IMR-90 (cell line): ENCODE data around the gene ASB16.

Source experiments
- FOS ChIP-seq: fragments of 150-350 bp; IDR thresholded peaks from 2 replicates; pipeline ENCODE4 v1.6.1; 2016; ENCODE audit warnings: low read depth, low read length
- POLR2A ChIP-seq: IDR thresholded peaks from 2 replicates; pipeline ENCODE4 v1.6.1; 2012; ENCODE audit warnings: mild to moderate bottlenecking, low read depth, low read length
- TF ChIP-seq, protein P1 (sequence below): conservative IDR thresholded peaks from 2 replicates; pipeline ENCODE4 v1.5.1; 2012; ENCODE audit warnings: mild to moderate bottlenecking, low read depth, low read length, improper control_type of control experiment

DNA sequence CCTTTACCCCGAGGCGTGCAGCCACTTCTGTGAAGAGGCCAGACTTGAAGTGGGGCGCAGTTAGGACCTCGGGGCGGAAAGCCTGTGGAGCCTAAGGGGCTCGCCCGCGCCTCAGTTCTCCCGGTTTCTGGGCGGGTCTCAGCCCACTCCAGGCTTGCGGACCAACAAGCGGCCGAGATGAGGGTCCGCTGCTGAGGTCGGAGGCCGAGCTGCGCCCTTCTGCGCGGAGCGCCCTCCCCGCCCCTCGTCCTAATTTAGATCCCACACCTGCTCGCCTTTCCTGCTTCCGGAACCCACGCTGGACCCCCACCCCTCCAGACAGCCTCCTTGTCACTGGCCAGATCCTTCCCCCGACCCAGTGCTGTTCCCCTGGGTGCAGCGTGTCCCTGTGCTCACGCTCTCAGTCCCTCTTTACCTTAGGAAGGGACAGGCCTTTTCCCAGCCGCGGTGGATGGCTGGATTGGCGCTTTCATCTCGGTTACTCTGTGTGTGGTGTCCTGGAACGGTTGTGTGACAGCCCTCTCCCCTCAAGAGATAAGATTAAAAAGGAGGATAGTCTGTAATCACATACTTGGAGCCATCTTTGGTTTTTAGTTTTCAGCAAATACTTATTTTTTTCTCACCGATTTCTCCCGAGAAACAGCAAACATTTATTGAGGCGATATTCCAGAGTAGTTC, 30.1 kb downstream of the ASB16 start:
- TF ChIP-seq, protein P1, sequence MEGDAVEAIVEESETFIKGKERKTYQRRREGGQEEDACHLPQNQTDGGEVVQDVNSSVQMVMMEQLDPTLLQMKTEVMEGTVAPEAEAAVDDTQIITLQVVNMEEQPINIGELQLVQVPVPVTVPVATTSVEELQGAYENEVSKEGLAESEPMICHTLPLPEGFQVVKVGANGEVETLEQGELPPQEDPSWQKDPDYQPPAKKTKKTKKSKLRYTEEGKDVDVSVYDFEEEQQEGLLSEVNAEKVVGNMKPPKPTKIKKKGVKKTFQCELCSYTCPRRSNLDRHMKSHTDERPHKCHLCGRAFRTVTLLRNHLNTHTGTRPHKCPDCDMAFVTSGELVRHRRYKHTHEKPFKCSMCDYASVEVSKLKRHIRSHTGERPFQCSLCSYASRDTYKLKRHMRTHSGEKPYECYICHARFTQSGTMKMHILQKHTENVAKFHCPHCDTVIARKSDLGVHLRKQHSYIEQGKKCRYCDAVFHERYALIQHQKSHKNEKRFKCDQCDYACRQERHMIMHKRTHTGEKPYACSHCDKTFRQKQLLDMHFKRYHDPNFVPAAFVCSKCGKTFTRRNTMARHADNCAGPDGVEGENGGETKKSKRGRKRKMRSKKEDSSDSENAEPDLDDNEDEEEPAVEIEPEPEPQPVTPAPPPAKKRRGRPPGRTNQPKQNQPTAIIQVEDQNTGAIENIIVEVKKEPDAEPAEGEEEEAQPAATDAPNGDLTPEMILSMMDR = no peak
- TF ChIP-seq POLR2A (no peak; the same call in 1 of the 2 replicates), FOS (no peak)
